ENCODE data around the gene FUT3.

DNA sequence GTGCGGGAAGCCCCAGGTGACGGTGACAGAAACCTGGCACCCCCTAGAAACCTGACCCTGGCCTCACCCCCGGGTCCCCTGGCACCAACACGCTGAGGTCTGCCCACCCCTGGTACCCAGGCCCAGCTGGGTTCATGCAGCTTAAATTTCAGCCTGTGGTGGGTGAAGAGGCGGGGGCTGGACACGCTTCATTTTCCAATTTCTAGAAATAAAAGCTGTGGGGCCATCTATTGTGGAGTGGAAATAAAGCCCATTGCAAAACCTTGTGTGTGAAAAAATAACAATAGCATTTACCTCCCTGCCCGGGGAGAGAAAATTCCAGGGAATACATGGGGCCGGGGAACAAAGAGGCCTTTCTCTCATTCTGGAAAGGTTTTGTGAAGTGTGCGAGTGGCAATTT lies 26.6 kb upstream of the FUT3 start:
- TF ChIP-seq CTCF (IDR thresholded peaks at IDR 0.05) (no peak), POLR2AphosphoS5 (IDR thresholded peaks at IDR 0.05) (no peak), EP300 (IDR thresholded peaks at IDR 0.05) (no peak)

Data from stomach (tissue), 4 donors.